ENCODE data around the gene CD79B.
"Not testable (repeated sequence)": the region's sequence is repeated elsewhere in the genome, so short reads cannot be mapped to it uniquely, and the experiment has no call there.

Gene CD79B

DNA sequence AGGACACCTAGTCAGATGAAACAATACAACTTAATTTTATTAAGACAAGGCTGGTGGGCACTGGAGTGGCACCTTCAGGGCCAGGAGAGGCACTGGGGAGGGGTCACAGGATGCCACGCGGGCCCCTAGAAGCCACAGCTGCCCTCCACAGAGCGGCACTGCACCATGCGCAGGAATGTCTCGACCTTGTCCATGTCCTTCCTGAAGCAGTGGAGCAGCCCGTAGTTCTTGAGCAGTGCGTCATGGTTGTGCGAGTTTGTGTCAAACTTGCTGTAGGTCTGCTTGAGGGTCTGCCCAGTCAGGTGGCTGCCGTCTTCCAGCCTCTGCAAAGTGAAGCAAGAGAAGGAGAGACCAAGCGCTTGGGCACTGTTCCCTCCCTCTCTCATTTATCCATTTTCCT is 22.5 kb downstream of the CD79B start:
- not testable (repeated sequence) for DNase-seq

DNA sequence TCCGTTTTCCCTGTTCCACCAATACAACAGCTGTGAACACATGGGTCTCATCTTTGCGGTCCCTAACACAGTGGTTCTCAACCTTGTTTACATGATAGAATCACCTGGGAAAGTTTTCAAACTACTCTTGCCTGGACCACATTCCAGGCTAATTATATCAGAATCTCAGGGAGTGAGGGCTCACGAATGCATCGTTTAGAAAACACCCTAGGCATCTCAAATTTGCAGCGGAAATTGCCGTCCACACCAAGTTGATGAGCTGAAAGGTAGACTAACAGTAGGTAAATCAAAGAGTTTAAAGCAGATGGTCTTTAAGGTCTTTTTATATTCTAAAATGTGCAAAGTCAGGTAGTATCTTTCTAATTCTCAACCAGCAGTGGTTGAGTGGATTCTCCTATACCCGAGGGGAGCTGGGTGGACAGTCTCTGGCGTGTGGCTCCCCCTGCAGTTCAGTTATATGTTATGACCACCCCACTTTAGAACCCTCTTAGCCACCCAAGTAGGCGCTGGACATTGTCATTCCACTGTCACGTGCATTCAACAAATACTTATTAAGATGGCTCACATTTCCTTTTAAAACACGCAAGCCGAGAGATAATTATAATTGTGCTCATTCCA is 24.9 kb downstream of the CD79B start:
- DNase-seq = peak; percentile 19

GRCh38 chr17:63904796-63905195 is 27.3 kb downstream of the CD79B start:
- not testable (repeated sequence) for DNase-seq

DNA sequence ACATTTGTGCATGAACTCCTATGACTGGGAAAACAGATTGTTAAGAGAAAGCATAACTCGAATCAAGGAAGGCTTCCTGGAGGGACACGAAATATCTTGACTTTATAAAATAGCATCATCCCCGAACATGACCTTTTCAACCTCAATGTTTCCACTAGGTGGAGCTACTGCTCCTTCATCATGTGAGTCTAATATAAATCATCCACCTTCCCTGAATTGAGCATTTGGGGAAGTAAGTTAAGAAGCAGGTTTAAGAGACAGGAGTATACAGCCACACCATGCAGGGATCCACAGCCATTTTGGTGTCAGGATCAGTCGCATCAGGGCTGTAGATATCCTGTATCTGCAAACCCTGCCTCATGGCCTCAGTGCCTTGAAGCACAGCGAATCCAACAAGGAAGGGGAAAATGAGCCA is 28.3 kb downstream of the CD79B start:
- DNase-seq = peak; percentile 19

- not testable (repeated sequence) for DNase-seq
Observed at GRCh38 chr17:63901971-63902370, 30.2 kb downstream of the CD79B start.

DNA sequence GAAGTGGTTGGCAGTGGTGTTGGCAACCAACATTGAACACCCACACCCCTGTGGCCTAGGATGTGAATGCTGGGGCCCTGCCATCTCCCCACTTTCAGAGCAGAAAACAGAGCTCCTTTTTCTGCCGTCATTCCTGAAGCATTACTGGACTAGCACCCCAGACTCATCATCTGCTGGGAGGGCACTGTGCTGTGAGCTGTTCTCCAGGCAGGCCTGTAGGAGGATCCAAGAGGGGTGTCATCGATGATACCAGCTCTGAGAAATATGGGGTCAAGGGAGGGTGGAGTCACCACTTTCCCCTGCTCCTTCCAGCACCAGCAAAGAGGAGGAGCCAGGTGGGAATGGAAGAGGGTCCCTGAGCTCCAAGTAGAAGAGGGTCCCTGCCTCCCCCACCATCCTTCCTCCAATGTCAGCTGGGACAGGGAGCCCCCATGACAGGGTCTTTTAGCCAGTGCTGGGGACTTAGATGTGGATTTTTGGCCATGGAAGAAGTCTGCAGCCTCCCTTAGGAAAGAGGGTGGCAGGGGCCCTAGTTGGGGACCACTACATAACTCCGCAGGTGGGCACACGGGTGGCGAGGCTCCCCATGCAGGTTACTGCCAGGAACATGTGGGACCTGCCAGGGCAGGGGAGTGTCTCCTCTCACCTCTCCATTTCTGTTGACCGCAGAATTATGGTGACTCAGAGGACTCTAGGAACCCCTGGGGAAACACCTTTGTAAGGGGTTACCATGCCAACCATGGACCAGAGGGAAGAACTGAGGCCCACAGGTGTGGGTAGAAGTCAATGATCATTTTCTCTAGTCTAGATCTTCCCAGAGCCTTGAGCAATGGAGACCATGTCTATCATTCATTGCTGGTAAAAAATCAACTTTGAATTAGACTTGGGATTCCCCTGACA is 33.0 kb downstream of the CD79B start:
- not testable (repeated sequence) for DNase-seq

DNA sequence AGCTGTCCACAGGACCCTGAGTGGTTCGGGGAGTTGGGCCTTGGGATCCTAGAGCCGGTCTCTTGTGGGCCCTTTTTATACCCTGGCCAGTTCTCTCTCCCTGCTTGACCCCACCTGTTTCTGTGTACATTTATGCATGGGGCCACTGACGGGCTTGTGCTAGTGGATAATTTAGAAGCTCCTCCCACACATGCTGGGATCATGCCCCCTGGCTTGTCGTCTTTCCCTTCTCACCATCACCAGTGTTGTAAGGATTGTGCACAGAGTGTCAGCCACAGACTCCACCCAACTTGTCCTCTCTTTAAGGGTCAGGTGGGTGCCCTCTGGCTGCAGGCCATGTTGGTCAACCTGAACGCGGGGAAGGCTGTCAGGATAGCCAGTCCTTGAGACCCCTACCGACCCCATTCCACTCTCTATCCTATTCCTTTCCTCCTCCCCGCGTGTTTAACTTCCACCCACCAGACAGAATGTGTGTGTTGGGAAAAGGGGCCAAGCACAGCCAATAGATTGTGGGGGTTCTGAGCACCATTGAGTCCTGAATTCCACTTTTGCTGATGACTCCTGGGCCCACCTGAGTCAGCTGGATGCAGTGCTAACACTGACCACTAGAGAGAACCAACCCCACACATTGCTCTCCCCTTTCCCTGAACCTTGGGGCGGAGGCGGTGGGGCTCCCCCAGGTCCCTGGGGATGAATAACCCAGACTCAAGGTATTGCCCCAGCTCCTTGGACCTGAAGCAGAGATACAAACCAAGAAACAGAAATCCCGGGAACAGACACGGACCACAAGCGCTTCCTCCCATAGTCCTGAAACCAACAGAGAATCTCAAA is 35.4 kb downstream of the CD79B start, which contains the start of gene CSH1:
CSH1 (minus strand) TSS at position 51 of the 831 bp plus-strand sequence. CDS start 63 bp downstream, outside the sequence.
- not testable (repeated sequence) for DNase-seq

- not testable (repeated sequence) for DNase-seq
Observed at GRCh38 chr17:63894821-63895220, 37.3 kb downstream of the CD79B start.

GRCh38 chr17:63894021-63894420 is 38.1 kb downstream of the CD79B start:
- DNase-seq = not testable (repeated sequence)

DNA sequence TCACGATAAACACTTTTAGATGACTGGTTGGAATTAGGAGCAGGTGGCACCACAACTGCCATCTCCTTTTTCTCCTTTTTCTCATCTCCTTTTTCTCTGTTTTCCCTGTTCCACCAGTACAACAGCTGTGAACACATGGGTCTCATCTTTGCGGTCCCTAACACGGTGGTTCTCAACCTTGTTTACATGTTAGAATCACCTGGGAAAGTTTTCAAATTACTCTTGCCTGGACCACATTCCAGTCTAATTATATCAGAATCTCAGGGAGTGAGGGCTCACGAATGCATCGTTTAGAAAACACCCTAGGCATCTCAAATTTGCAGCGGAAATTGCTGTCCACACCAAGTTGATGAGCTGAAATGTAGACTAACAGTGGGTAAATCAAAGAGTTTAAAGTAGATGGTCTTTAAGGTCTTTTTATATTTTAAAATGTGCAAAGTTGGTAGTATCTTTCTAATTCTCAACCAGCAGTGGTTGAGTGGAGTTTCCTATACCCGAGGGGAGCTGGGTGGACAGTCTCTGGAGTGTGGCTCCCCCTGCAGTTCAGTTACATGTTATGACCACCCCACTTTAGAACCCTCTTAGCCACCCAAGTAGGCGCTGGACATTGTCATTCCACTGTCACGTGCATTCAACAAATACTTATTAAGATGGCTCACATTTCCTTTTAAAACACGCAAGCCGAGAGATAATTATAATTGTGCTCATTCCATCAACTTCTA is 39.7 kb downstream of the CD79B start:
- not testable (repeated sequence) for DNase-seq

DNA sequence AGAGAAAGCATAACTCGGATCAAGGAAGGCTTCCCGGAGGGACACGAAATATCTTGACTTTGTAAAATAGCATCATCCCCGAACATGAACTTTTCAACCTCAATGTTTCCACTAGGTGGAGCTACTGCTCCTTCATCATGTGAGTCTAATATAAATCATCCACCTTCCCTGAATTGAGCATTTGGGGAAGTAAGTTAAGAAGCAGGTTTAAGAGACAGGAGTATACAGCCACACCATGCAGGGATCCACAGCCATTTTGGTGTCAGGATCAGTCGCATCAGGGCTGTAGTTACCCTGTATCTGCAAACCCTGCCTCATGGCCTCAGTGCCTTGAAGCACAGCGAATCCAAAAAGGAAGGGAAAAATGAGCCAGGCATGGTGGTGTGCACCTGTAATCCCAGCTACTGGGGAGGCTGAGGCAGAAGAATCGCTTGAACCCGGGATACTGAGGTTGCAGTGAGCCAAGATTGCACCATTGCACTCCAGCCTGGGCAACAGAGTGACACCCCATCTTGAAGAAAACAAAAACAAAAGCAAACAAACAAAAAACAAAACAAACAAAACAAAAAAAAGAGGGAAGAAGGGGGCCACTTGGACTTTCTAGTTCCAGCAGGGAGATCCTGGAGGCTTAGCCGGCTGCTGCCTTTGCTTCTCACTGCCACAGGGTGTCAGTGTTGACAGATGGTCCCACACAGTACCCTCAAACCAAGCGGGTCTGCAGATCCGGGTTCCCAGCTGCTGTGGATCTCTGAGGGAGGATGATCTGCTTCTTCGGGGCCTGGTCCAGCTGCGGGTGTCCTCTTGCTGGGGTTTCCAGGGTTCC is 42.9 kb downstream of the CD79B start:
- DNase-seq = peak; percentile 39

DNA sequence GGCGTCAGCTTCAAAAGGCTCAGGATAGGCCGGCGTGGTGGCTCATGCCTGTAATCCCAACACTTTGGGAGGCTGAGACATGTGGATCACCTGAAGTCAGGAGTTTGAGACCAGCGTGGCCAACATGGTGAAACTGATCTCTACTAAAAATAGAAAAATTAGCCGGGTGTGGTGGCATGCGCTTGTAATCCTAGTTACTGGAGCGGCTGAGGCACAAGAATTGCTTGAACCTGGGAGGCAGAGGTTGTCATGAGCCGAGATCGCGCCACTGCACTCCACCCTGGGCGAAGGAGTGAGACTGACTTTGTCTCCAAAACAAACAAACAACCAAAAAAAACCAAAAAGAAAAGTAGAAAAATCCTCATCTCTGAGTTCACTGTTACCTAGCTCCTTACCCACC is 47.0 kb downstream of the CD79B start:
- DNase-seq = not testable (repeated sequence)

- DNase-seq = not testable (repeated sequence)
Observed at GRCh38 chr17:63882626-63883126, 49.5 kb downstream of the CD79B start.

- peak; percentile 58 for DNase-seq
Observed at GRCh38 chr17:63881935-63882601, 50.1 kb downstream of the CD79B start, which contains the start of gene GH2. GH2 (minus strand) TSS chr17:63881944; CDS start chr17:63881801, 143 bp downstream.

DNA sequence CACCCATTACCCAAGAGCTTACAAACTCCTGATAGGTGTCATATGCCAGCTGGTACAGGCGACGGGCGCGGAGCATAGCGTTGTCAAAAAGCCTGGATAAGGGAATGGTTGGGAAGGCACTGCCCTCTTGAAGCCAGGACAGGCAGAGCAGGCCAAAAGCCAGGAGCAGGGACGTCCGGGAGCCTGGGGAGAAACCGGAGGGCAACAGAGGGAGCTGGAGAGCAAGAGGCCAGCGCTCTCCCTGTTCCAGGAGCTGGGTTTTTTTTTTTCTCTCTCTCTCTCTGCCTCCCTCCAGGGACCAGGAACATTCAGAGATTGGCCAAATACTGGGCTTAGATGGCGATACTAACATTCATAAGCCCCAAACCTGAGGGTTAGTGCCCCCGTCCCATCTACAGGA is 50.8 kb downstream of the CD79B start:
- not testable (repeated sequence) for DNase-seq

GRCh38 chr17:63880706-63881105 is 51.4 kb downstream of the CD79B start:
- DNase-seq = no peak
